Testis (tissue), 2 donors: ENCODE measurements around the gene LZTS3.

Experiments
- CTCF ChIP-seq, 3 experiments: fragments of 450-650 bp in 2 of 3; fragments of 200-600 bp in 1 of 3; sonication (generic) in 1 of 3; IDR thresholded peaks; one replicate each; pipeline ENCODE4 v1.5.1; 2016 to 2019; ENCODE audit warnings: antibody characterized with exemption in 3 of 3, mild to moderate bottlenecking in 2 of 3, moderate library complexity in 1 of 3
- POLR2A ChIP-seq: fragments of 450-650 bp; IDR thresholded peaks from one replicate; pipeline ENCODE4 v1.6.1; 2017; ENCODE audit warnings: antibody characterized with exemption, mild to moderate bottlenecking, moderate library complexity

GRCh38 chr20:3188823-3189413 is 15.6 kb upstream of the LZTS3 start:
- TF ChIP-seq POLR2A (no peak), CTCF (IDR thresholded peaks at IDR 0.05) (no peak)
